ENCODE data around the gene CEBPA.
"Not testable (repeated sequence)": the region's sequence is repeated elsewhere in the genome, so short reads cannot be mapped to it uniquely, and the experiment has no call there.

CEBPA gene

DNA sequence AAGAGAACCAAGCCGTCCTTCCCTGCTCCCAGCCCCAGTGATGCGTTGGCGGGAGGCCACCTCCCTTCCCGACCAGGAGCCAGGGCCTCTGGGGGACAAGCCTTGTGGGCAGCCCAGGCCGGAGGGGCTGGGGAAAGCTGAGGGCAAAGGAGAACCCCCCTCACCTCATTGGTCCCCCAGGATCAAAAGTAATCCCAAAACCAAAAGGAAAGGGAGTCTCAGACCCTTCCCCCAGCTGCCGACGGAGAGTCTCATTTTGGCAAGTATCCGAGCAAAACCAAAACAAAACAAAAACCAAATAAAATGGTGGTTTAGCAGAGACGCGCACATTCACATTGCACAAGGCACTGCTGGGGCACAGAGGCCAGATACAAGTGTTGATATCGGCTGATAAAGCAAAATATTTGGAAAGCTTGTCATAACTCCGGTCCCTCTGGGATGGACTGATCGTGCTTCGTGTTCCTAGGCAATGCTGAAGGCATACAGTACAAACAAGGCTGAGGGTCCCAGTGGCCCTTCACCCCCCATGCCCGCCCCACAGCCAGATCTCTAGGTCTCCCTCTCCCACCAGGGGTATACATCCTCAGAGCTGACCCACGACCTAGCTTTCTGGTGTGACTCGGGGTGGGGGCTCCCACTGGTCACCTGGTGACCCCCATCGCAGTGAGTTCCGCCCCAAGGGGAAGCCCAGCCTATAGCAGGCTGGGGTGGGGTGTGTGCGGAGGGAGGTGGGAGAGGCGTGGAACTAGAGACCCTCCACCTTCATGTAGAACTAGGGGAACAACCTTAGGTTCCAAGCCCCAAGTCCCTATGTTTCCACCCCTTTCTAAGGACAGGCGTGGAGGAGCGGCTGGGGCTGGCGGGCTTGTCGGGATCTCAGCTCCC, 2.1 kb downstream of the CEBPA start:
- no peak for DNase-seq (ENCODE audit: low read depth)

DNA sequence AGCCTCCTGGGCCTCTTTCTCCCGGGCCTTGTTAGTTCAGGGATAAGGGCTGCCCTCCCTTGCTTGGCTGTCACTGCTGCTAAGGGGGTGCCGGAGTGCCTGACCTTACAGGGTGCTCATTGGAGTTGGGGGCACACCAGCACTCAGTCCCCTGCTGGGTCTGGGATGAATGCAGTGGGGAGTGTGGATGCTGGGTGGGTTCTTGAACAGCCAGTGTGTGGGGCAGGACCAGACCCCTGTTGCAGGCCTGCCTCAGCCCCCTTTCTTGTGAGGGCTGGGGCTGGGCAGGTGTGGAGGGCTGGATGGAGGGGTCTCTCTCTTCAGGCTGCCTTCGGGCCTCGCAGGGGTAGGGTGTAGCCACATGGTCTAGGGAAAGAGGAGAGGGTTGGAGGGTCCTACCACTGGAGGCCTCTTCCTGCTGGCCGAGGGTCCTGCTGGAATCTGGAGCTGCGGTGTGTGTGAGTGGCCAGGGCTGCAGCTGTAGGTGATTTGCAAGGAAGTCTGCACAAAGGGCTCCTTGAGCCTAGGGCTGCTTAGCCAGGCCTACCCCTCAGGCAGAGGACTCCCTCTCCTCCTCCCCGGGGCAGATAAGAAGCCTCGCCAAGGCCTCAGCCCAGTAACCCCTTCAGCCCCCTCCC, 3.2 kb downstream of the CEBPA start:
- DNase-seq (ENCODE audit: low read depth) = no peak

DNA sequence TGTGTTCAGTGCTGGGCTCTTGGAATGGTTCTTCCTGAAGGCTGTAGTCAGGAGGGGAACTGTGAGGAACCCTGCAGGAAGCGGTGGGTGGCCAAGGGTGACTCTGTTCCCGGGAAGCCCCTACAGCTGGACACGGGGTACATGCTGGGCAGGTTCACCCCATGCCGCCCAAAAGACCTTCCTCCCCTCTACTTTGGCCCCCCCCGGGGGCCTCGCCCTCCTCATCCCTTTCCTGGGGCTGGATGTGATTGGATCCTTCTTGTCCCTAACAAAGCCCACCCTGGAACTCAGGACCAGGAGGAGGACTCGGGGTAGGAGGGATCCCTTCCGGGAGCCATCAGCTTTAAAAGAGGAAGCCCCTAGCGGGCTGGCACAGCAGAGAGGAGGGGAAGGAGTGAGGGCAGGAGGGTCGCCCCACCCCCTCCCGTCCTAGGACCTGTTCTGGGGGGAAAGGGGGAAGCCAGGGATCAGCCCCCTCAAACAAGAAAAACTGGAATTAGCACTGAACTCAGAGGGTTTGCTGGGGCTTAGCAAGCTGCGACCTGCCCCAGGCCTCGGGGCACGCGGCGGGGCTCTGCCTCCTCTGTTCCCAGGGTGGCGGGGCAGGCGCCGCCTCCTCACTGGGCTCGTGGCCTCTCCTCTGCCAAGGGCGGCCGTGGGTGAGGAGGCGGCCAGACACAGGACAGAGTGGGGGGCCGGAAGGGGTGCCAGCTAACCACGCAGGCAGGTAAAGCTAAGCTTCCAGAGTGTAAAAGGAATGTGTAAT, 4.0 kb downstream of the CEBPA start:
- DNase-seq (ENCODE audit: low read depth) = no peak

DNA sequence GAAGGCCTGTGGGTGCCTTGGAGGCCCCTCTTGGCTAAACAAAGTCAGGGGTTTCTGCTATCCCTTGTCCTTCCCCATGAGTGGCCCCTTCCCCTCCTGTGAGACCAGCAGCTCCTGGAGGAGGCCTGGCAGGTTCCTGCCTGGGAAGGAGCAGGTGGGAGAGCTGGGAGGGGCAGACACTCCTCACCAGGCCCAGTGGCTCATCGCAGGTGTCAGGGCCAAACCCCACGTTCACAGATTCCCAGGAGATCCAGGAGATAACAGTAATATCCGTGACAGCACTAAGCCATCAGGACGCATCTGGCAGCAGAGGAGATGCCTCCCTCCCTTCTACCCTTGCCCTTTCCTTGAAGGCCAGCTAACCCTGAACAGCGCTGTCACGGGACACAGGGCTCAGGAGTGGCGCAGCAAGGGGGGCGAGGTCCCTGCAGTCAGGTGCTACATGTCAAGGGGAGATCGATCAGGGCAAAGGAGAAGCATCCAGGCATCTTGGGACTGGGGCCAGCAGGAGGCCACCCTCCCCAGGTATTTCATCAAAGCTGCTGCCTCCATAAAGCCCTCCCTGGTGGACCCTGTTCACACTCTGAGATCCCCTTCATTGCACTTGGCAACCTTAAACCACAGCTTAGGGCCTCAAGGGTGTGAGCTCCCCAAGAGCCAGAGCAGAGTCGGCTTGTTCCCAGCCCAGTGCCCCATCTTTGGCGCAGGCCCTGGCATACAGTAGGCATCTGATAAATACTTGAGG, 4.8 kb downstream of the CEBPA start:
- no peak for DNase-seq (ENCODE audit: low read depth)

DNA sequence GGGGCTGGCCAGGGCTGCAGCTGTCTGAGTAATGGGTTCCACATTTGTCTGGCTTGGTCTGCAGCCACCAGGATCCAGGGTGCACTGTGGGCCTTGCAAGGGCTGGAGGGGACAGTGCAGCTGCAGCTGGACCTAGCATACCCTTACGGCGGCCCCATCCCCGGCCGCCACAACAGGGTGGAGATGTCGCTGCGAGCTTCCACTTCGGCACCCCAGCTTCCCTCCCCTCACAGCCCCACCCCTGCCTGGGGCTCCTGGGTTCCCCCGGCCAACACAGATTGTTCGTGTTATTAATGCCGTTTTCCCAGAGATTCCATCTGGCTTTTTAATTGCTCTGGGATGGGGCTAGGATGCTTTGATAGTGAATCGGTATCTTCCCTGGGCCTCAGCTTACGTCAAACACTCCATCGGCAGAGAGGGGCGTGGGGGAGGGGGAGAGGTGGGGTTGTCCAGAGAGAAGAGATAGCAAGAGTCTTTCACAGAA, 5.8 kb downstream of the CEBPA start:
- no peak for DNase-seq (ENCODE audit: low read depth)

DNA sequence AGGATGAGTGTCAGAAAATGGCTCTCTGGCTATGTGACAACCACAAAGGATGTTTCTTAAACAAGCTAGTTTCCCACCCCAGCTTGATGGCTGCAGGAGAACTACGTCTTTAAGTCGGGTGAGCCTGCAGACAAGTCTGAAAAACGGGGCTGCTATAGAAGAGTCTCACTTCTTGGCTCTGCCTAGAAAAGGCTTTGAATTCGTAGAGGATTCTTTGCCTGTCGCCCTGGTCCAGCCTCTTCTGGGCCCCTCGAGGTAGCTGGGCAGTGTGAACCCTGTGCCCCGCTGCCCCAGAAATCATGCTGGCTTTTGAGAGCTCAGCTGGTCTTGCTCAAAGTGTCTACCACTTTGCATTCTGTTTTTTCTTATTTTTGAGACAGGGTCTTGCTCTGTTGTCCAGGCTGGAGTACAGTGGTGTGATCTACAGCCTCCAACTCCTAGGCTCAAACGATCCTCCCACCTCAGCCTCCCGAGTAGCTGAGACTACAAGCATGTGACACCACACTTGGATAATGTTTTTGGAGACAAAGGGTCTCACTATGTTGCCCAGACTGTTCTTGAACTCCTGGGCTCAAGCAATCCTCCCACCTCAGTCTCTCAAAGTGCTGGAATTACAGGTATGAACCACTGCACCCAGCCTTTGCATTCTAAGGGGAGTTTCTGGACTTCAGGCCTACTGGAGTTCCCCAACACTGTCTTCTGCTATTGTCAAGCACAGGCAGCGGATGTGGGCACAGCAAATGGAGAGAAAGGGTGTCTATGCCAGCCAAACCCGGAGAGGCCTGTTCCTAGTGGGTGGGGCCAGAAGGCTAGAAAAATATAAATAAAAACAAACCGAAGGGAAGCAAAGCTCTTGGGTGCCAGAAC, 6.5 kb downstream of the CEBPA start:
- no peak for DNase-seq (ENCODE audit: low read depth)

DNA sequence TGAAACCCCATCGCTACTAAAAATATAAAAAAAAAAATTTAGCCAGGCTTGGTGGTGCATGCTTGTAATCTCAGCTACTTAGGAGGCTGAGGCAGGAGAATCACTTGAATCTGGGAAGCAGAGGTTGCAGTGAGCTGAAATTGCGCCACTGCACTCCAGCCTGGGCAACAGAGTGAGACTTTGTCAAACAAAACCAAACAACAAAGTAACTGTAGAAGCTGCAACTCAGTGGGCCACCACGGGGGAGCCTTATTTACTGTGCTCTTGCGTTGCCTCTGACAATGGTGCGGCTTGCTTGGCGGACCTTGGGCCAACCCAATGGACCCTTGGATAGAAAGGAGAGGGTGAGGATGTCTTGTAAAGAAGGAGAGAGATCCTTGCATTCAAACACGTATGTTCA, 7.3 kb downstream of the CEBPA start:
- not testable (repeated sequence) for DNase-seq (ENCODE audit: low read depth)

DNA sequence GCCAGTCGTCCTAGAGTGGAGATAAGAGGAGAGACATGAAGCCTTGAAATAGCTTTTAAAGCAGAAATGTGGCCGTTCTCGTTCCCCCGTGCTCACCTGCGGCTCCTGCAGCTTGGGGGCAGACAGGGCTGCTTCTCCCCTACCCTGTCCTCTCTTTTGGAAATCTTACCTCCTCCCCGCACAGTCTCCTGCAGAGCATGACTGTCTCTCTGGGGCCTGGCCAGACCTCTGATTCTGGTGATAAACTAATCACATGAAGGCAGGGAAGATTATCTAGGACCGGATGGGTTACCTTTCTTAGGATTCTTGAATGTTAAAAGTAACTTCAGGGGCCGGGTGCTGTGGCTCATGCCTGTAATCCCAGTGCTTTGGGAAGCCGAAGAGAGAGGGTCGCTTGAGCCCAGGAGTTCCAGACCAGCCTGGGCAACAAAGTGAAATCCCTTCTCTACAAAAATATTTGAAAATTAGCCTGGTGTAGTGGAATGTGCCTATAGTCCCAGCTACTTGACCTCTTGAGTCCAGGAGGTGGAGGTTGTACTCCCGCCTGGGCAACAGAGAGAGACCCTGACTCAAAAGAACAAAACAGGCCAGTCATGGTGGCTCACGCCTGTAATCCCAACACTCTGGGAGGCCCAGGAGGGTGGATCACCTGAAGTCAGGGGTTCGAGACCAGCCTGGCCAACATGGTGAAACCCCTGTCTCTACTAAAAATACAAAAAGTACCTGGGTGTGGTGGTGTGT, 8.1 kb downstream of the CEBPA start:
- no peak for DNase-seq (ENCODE audit: low read depth)

DNA sequence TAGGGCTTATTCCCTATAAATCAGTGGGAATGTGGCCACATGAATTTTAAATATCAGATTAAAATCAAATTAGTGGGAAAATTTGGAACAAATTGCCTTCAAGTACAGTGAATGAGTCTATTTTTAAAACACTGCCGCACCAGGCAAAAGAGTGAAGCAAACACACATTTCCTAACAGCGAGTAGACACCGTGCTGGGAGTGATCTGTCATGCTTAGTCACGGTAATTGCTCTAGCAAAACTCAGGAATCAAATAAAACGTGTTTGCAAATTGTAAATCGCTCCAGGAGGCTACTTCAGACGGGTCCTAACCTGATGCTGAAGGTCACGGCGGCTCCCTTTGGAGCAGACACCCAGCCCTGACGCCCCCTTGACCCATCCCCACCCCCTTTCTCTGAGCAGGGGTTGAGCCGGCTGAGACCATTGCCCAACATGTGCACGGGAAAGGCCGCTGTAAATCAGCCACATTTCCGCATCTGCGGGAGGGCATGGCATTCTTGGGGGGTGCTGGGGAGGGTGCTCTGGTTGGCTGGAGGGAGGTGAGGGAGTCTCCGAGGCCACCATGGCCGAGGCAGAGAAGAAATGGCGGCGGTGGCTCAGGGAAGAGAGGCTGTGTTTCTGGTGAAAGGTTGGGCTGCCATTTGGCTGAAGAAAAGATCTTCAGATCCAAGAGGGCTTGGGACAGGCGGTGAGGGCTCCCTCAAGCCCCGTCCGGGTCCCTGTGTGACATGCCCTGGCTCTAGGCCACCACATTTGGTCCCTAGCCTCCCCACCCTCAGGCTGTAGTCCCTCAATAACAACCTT, 8.9 kb downstream of the CEBPA start:
- no peak for DNase-seq (ENCODE audit: low read depth)

DNA sequence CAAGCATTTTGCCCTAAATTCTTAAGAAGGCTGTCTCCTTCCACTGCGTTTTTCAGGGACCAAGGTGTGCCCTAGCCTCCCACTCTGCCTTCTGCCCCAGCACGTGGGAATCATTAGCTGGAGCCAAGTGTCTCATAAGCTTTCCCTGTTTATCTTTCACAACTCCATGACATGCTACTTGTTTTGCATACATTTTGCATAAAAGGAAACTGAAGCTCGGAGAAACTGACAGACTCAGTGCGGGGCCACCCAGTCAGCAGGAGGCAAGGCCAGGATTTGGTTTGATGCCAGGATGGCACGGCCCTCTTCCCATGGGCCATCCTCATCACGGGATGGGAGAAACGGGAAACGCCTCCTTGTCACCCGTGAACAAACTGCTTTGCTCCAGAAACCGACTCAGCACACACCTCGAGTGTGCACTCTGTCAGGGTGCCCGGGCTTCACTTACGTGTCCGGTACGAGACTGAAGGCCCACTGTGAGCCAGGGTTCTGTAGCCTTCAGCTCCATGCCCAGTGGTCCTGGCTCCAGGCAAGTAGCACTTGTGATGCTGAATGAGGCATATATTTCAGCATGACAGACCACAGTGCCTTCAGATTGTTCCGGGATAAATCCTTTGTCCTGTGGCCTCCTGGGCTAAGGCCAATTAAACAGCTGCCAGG, 9.6 kb downstream of the CEBPA start:
- no peak for DNase-seq (ENCODE audit: low read depth)

DNA sequence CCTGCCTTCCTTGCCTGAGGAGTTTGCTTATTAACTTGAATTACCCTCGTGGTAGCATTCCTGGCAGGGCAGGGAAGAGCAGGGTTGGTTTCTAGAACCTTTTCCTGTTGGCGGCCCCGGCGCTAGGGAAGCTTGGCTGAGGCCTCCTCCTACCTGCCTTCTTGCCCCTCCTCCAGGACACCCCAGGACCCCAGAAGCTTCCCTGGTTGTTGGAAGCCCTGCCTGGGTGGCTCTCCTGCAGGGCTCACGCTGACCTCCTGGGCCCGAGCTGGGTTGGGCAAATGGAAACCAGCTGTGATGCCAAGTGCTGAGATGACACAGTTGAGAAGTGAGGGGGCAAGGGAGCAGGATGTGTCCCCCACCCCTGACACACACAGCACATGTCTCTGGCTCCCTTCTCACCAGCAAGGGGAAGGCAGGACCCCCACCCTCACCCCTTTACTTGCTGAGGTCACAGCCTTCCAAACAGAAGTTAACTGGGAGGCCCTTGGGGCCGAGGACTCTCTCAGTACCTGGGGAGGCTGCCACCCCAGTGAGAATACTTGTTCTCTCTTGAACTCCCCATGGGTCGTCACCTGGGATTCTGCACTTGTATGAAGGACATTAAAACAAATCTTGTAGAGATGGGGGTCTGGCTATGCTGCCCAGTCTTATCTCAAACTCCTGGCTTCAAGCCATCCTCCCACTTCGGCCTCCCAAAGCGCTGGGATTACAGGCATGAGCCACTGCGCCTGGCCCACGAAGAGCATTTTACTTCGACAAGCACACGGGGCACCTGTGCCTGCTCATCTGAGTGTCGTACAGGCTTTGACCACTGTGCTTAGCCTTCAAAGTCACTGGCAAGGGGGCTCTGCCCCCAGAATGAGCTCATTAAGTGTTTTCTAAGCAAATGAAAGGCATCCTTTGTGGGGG, 10.5 kb downstream of the CEBPA start:
- no peak for DNase-seq (ENCODE audit: low read depth)

DNA sequence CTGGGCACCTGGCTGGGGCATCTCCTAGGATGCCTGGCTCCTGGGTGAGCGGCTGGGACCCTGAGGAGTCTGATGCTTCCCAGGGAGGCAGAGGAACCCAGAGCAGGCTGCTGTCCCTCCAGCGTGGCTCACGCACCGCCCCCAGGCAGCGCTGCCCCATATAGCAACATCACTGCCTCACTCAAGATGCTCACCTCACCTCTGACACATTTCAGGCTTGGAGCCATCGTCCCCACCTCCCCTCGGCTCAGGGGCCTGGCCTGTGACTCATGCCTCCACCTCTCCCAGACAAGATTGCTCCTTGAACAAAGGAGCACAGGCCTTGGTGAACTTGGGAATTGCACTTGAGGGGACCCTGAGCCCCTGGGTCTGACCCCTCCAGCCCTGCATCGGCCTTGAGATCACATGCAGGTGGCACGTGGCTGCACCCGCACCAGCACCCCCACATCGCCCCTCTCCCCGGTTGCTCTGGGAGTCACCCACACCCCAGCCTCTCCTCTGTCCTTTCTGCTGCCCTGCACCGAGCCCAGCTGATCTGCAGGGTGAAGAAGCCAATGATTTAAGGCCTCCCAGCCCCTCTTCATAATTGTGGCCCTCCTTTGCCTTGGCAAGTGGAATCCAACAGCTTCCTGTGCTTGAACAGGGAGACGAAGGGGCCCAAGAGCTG, 11.2 kb downstream of the CEBPA start:
- no peak for DNase-seq (ENCODE audit: low read depth)

DNA sequence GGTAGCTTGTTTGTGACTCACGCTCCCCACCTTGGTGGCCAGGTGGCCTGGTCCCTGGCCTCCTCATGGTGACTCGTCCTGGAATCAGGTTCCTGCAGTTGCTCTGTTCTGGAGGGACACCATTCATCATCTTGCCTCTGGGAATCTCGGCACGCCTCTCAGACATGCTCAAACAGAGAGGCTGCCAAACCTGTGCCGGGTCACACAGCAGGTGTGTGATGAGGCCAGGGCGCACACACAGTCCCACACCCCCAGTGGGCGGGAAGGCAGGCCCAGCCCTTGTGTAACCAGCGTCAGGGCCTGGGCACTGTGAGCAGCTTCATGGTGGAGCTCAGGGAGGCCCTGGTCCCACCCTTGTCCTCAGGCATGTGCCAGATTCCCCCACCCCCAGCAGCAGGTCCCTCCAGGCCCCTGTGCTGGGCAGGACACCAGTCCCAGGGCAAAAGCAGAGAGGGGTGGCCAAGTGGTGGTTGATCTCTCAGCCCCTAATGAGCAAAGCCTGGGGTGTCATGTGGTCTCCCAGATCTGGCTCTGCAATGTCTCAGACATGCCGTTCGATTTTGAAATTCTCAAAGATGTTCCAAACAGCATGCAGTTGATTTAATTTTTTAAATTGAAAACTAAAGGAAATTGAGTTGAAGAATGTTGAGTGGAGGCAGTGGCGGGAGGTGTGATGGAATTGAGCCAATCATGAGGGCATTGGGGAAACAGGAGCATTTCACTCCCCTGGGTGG, 12.1 kb downstream of the CEBPA start:
- no peak for DNase-seq (ENCODE audit: low read depth)

DNA sequence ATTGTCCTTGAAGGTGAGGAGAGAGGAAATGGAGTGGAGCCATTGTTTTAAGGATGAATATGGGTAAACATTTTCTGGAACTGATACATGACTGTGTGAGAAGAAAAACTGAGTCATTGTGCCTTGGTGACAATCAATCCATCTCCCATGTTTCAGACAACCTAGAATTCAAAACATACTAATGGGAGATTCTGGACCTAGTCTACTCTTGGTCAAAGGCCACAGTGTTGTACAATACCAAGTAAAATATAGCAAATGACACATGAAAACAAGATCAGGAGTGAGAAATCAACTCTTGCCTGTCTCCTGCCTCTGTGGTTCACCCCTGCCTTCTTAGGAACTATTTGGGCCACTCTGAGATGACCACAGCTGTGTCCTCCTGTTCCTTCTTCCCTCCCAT, 13.1 kb downstream of the CEBPA start:
- DNase-seq (ENCODE audit: low read depth) = no peak

DNA sequence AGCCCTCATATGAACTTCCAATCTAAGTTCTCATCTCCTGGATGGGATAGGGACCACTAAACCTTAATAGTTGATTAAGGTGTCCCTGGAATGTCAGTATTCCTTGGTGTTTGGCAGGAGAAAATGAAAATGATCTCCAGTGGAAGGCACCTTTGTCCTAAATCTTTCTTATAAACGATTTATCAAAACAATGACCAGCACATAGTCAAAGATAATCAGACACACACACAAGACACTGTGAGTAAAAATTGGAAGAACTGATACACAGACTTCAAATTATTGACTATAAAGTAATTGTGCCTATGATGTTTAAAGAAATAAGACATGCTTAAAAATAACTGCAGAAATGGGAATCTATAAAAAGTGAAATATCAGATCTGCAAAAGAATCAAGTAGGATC, 13.7 kb downstream of the CEBPA start:
- no peak for DNase-seq (ENCODE audit: low read depth)

DNA sequence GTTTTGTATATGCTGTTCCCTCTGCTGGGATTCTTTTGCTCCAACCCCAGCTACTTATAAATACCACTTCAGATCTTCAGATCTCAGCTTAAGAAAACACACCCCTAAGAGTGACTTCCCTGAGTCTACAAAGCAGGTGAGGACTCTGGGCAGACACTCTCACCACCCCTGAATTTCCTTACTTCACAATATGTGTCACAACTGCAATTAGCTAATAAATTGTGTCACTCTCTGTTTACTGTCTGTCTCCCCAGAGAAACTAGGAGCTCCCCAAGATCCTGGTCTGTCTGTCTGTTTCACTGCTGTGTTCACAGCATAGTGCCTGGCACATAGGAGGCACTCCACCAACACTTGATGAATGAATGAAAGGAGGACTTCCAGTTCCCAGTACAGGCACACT, 14.4 kb downstream of the CEBPA start:
- no peak for DNase-seq (ENCODE audit: low read depth)

DNA sequence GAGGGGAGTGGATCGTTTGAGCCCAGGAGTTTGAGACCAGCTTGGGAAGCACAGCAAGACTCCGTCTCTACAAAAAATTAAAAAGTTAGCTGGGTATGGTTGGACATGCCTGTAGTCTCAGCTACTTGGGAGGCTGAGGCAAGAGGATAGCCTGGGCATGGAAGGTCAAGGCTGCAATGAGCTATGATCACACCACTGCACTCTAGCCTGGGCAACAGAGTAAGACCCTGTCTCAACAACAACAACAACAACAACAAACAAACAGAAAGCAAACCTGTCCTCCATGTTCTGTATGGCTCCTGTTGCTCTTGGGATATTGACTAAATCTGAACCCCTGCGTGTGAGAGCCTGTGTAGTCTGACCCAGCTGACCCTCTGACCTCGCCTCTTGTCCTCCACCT, 14.9 kb downstream of the CEBPA start:
- DNase-seq (ENCODE audit: low read depth) = no peak

Measured in CMK (cell line).